Measurements from ENCODE around the gene CHCHD6.

DNA sequence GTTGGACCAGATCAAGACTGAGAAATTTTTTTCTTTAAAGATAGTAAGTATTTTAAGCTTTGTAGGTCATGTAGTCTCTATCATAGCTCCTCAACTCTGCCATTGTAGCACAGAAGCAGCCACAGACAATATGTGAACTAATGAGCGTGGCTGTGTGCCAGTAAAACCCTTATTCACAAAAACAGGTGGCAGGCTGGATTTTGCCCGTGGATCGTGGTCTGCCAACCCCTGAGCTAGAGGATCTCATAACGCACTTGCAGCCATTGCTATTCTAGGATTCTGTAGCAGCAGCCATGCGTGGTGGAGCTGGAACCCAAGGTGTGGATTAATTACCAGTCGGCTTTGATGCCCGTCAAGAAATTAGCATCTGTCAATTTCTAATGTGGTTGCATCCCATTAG lies 210.2 kb downstream of the CHCHD6 start:
- TF ChIP-seq, protein P1, sequence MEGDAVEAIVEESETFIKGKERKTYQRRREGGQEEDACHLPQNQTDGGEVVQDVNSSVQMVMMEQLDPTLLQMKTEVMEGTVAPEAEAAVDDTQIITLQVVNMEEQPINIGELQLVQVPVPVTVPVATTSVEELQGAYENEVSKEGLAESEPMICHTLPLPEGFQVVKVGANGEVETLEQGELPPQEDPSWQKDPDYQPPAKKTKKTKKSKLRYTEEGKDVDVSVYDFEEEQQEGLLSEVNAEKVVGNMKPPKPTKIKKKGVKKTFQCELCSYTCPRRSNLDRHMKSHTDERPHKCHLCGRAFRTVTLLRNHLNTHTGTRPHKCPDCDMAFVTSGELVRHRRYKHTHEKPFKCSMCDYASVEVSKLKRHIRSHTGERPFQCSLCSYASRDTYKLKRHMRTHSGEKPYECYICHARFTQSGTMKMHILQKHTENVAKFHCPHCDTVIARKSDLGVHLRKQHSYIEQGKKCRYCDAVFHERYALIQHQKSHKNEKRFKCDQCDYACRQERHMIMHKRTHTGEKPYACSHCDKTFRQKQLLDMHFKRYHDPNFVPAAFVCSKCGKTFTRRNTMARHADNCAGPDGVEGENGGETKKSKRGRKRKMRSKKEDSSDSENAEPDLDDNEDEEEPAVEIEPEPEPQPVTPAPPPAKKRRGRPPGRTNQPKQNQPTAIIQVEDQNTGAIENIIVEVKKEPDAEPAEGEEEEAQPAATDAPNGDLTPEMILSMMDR (IDR thresholded peaks at IDR 0.05) = no peak
- no peak for TF ChIP-seq POLR2A (IDR thresholded peaks at IDR 0.05)
- TF ChIP-seq EP300 (IDR thresholded peaks at IDR 0.05) = no peak
